ENCODE results near the gene AFF1. TPM values are rescaled to one million over a fixed set of nuclear protein-coding genes. Genes with fewer than 3 reads are reported as not detected.

Gene AFF1
- total and polyA plus RNA-seq, 2 of the 4 experiments (the other 2 are of a cell fraction), result 7.0 to 9.6 TPM

DNA sequence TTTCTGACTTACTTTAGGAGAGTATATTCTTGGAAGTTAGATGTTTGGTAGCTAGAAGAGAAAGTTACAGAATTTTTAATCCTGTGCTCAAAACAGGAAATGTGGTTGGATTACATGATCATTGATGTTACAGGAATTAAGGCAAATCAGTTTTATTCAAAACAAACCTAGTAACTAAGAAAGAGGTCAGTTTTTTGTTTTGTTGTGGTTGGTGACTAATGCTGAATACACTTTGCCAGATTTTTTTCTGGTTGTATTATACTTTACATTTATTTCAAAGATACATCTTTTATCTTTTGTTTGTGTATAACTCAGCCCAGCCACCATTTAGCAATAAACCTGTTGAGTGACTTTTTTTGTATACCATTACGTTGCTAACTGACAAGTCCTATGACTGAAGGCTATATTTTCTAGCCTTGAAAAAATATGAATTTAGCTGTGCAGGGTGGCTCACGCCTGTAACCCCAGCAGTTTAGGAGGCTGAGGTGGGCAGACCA, 168.9 kb downstream of the AFF1 start:
- Histone ChIP-seq H4K8ac (ENCODE audit: low read depth in 2 of 2, low read length in 2 of 2) (no peak overlapping the region), H3K14ac (replicated peaks; ENCODE audit: low read depth, low read length) (no peak overlapping the region), H3K4me3 (ENCODE audit: insufficient read depth, low read depth, low read length) (no peak overlapping the region), H3K56ac (ENCODE audit: extremely low read depth, insufficient read depth, low read length) (no peak overlapping the region), H3K23ac (ENCODE audit: low read depth, low read length) (no peak overlapping the region), H4K5ac (ENCODE audit: low read depth, low read length) (no peak overlapping the region), H3K18ac (ENCODE audit: low read depth, low read length) (no peak overlapping the region), H3K79me1 (ENCODE audit: low read depth in 1 of 2, low read length in 2 of 2) (peaks cover 0 to 17% of the 10 kb centered on the region in 2 experiments; a peak in 3 of 4 replicates), H2AK9ac (replicated peaks; ENCODE audit: low read depth, low read length, poor library complexity) (no peak overlapping the region), H3K4me2 (ENCODE audit: low read depth, low read length) (peak overlapping the region; percentile 44; the same call in 1 of the 2 replicates), H3K9ac (ENCODE audit: low read depth, low read length) (no peak overlapping the region), H3K4me1 (ENCODE audit: control insufficient read depth, insufficient read depth, low read length) (peaks cover 6% of the 10 kb centered on the region), H3K36me3 (ENCODE audit: control insufficient read depth, insufficient read depth, low read length) (peaks cover 3% of the 10 kb centered on the region; the same call in 1 of the 2 replicates), H3K27me3 (ENCODE audit: control insufficient read depth, insufficient read depth, low read length) (no peaks in the 10 kb centered on the region), H3K27ac (ENCODE audit: insufficient read depth, low read length) (peak overlapping the region; percentile 14; the same call in 1 of the 2 replicates), H2AK5ac (ENCODE audit: low read depth, low read length) (peak overlapping the region; percentile 45; the same call in 1 of the 2 replicates), H2BK20ac (ENCODE audit: low read depth, low read length) (no peak overlapping the region), H2BK5ac (ENCODE audit: low read depth, low read length, poor library complexity, severe bottlenecking) (peak overlapping the region; percentile 9), H4K91ac (ENCODE audit: insufficient read depth, low read depth, low read length) (no peak overlapping the region), H3K9me1 (ENCODE audit: insufficient read depth, low read length) (peaks cover 2% of the 10 kb centered on the region; the same call in 1 of the 2 replicates), H3K9me3 (ENCODE audit: control insufficient read depth, insufficient read depth, low read length) (no peaks in the 10 kb centered on the region), H3K4ac (ENCODE audit: low read depth, low read length) (peak overlapping the region; percentile 43; the same call in 1 of the 2 replicates), H2AFZ (replicated peaks; ENCODE audit: low read length, poor library complexity) (no peak overlapping the region), H2BK15ac (ENCODE audit: low read depth, low read length) (no peak overlapping the region), H2BK120ac (ENCODE audit: low read depth, low read length) (no peak overlapping the region), H4K20me1 (ENCODE audit: insufficient read depth, low read length) (peaks cover 8% of the 10 kb centered on the region; the same call in 1 of the 2 replicates)
- dilution Hi-C loops (cut with HindIII; ENCODE audit: low sequenced_read_pairs, unreplicated experiment), result no loop called here
- no TSS peak for BruUV-seq (replicated peaks)
- TF ChIP-seq BHLHE40 (IDR thresholded peaks at IDR 0.05; ENCODE audit: low read depth, low read length) (0 out of 2 replicates have a peak, but pooled peaks have one; percentile 18), NFE2L2 (IDR thresholded peaks at IDR 0.05; ENCODE audit: low read depth, low read length) (no peak), RFX5 (IDR thresholded peaks at IDR 0.05; ENCODE audit: low read depth, low read length) (no peak), POLR2A (IDR thresholded peaks at IDR 0.05; ENCODE audit: low read depth, low read length) (no peak), CEBPB (IDR thresholded peaks at IDR 0.05; ENCODE audit: low read depth, low read length) (peak; percentile 72), FOS (IDR thresholded peaks at IDR 0.05; ENCODE audit: low read depth, low read length) (peak; percentile 48; the same call in 1 of the 2 replicates)
- TF ChIP-seq, protein P1, sequence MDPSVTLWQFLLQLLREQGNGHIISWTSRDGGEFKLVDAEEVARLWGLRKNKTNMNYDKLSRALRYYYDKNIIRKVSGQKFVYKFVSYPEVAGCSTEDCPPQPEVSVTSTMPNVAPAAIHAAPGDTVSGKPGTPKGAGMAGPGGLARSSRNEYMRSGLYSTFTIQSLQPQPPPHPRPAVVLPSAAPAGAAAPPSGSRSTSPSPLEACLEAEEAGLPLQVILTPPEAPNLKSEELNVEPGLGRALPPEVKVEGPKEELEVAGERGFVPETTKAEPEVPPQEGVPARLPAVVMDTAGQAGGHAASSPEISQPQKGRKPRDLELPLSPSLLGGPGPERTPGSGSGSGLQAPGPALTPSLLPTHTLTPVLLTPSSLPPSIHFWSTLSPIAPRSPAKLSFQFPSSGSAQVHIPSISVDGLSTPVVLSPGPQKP (IDR thresholded peaks at IDR 0.05; ENCODE audit: borderline replicate concordance, low read depth, low read length), result no peak
- no CpG with 5 or more reads among the region's 2 CpGs for WGBS, 2 experiments (ENCODE audit: extremely low coverage in 2 of 2, insufficient read length in 1 of 2)
- intact Hi-C loops (cut with micrococcal nuclease), result no loop called here
- peak; percentile 84 for DNase-seq
- ChIA-PET POLR2A (ENCODE audit: unreplicated experiment) (no interaction called here), CTCF (interaction anchor here (0.8 to 1.2 kb wide), 3 partner anchors 10 to 181 kb away, joined by 3 to 4 read pairs (median 3); no protein-coding TSS in a partner anchor)
- in situ Hi-C loops (cut with MboI; ENCODE audit: low sequenced_read_pairs), result loop anchor here (25.0 kb wide), 1 partner anchor 616 kb away; no protein-coding TSS in a partner anchor
- peak; percentile 37 for ATAC-seq (ENCODE audit: low read depth)

Measured in IMR-90 (cell line).